GM12875 (cell line): ENCODE results near the gene POFUT2.

Experiments
- H3K4me3 ChIP-seq: one replicate; pipeline ENCODE4 v1.5.1; 2011; ENCODE audit warnings: low read depth, low read length, control low read depth
- TF ChIP-seq, protein P1 (sequence below): IDR thresholded peaks from 2 replicates; pipeline ENCODE4 v1.5.1; 2011; ENCODE audit warnings: low read depth, mild to moderate bottlenecking, control low read depth, inconsistent platforms, low read length, moderate library complexity, borderline replicate concordance; ENCODE audit not compliant: insufficient read depth

POFUT2 gene

DNA sequence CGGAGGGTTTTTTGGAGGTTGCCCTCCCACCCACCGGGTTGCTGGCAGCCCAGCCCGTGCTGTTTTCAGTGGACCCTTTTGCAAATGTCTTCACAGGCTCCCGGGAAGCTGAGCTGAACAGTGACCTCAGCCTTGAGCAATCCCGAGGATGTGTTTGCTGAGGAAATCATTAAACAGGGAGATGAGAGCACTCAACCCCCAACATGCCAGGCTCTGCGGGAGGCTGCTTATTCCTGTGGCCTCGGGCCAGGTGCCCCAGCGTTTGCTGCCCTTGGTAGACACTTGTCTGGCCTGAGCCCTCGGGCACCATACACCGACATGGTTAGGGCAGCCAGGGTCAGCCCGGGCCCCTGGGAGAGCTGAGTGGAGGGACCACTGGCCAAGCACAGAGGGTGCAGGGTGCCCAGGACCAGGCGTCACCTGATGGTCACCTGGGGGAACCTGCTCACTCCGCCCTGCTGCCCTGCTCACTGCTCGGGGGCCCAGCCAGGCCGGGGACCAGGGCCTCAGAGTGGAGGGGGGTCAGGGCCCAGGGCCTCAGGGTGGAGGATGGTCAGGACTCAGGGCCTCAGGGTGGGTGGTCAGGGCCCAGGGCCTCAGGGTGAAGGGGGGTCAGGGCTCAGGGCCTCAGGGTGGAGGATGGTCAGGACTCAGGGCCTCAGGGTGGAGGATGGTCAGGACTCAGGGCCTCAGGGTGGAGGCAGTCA is 42.5 kb upstream of the POFUT2 start:
- H3K4me3 ChIP-seq: no peak overlapping the region

DNA sequence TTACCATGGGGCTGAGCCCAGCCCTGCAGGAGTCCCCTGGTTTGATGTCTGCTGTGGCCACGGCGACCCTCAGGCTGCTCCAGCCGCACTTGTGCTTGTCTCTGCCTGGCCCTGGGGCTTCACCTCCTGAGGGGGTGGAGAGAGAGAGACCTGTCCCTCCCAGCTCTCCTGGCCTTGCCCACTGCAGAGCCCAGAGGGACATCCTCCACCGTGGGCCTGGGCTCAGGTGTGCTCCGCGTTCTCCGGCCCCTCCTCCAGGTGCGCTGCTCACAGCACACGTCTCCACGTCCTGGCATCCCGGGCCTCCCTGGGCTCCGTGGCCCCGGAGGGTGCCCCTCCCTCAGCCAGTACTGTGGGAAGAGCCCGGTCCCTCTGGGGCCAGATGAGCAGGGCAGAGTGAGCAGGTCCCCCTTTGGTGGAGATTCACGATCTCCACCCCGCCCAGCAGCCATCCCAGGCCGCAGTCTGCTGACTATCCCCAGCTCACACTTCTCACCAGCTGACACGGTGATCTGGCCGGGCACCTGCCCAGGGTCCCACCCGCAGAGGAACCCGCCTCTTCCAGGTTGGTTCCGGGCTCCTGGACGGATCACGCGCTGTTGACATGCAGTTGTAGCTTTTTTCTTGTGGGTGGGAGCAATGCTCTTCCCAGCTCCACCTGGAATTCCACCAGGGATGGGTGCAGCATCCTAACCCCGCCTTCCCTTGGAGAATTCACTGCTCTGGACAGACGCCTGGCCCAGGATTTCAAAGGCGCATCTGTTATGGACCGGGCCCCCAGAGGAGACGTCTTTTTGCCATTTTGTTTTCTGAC is 41.8 kb upstream of the POFUT2 start:
- TF ChIP-seq, protein P1, sequence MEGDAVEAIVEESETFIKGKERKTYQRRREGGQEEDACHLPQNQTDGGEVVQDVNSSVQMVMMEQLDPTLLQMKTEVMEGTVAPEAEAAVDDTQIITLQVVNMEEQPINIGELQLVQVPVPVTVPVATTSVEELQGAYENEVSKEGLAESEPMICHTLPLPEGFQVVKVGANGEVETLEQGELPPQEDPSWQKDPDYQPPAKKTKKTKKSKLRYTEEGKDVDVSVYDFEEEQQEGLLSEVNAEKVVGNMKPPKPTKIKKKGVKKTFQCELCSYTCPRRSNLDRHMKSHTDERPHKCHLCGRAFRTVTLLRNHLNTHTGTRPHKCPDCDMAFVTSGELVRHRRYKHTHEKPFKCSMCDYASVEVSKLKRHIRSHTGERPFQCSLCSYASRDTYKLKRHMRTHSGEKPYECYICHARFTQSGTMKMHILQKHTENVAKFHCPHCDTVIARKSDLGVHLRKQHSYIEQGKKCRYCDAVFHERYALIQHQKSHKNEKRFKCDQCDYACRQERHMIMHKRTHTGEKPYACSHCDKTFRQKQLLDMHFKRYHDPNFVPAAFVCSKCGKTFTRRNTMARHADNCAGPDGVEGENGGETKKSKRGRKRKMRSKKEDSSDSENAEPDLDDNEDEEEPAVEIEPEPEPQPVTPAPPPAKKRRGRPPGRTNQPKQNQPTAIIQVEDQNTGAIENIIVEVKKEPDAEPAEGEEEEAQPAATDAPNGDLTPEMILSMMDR: no peak
- H3K4me3 ChIP-seq: no peak overlapping the region

More for the DNA sequence above, 42.5 kb upstream of the POFUT2 start:
- TF ChIP-seq, protein P1: no peak

DNA sequence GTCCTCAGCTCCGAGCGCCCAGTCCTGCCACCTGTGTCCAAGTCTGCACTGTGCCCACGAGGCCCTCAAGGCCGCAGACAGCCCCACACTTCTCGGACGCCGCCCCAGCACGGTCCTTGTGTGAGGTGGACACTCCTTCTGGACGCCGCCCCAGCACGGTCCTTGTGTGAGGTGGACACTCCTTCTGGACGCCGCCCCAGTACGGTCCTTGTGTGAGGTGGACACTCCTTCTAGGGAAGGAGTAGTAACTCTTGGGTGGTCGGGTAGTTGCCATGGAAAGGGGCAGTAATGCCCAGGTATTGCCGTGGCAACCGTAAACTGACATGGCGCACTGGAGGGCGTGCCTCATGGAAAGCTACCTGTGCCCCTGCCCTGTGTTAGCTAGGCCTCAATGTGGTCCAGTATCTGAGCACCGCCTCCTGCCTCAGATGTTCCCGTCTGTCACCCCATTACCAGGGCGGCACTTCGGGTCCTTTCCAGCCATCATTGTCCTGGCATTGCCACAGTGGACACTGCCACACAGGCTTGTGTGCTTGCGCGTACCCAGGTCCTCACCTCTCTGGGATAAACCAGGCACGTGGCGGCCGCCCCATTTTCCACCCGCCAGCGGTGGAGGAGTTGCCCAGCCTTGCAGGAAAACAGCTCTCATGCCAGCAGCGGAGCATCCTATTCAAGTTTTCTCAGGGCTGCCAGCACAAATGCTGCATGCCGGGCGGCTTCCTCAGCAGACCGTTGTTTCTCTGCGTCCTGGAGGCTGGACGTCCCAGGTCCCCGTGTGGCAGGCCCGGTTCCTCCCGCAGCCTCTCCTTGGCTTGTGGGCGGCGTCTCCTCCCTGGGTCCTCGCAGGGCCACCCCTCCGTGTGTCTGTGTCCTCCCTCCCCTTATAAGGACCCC is 40.8 kb upstream of the POFUT2 start:
- no peak overlapping the region for H3K4me3 ChIP-seq
- TF ChIP-seq, protein P1: no peak

DNA sequence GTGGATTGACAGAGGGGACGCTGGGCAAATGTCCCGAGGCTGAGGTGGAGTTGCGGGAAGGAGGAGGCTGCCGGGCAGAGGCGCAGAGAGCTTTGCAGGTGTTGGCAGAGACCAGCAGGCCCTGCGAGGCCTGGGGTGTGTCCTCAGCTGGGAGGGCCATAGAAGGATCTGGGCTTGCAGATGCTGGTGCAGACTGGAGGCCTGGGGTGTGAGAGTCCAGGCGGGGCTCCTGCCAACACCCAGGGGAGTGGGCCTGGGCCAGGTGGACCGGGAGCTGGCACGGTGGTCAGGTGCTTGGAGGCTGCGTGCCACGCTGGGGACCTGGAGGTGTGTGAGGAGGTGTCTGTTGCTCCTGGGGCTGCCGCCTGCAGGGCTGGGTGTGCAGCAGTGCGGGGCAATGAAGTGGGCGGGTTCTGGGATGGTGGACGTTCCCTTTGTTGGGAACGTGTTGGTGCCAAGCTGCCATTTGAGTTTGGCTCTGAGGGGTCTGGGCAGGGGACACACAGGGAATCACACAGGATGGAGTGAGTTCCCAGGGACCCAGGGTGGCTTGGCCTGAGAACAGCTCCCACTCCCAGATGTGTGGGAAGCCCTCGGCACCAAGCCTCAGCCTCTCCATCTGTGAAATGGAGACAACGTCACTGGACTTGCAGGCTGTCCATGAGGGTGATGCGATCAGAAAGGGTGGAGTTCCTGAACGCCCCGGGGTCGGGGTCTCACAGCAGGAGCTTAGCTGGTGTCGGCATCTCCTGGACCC is 39.9 kb upstream of the POFUT2 start:
- TF ChIP-seq, protein P1: no peak
- H3K4me3 ChIP-seq: no peak overlapping the region

DNA sequence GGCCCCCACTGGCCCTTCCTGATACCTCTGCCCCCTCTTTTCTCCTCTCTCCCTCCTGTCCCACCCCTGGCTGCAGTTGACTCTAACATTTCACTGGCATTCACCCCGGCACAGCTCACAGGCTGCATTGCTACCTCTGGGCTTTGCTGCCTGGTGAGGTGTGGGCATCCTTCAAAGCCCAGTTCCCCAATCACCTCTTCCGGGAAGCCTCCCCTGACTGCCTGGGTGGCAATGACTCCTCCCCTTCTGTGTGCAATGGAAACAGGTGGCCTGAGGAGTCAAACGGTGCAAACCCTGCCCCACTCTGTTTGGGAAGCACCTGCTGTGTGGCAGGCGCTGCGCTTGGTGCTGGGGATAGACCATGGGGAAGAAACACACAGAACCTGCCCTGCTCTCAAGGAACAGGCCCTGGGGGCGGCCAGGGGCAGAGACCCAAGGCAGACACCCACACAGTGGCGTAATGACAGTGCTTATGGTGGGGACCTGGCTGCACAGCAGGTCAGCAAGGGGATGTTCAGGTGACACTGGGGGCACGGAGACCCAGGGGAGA is 39.3 kb upstream of the POFUT2 start:
- no peak overlapping the region for H3K4me3 ChIP-seq
- TF ChIP-seq, protein P1: no peak

DNA sequence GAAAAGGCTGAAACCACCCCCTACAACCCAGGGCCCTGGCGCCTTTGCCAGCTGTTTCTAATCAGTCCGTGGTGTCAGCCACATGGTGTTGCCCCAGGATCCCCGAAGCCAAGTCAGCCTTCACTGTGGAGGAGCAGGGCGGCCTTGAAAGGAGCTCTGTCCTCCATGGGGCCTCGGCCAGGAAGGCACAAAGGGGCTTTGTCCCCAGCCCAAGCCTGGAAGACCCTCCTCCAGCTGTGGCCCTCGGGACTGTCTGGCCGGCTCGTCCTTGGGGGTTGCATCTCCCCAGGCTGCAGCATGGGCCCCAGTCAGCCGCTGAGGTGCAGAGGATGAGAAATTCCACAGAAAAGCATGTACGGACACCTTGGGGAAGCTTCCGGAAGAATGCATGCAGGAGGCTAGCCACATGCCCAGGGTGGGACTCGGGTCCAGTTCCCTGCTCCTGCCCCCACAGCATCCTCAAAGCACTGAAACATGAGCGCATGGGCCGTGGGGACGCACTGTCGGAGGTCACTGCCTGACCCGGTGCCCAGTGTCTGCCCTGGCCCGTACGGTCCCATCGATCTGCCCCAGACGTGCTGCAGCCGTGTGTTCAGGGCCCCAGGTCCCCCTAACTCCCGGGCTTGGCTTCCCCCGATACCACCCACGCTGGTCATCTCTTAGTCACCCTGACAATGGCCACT is 38.6 kb upstream of the POFUT2 start:
- TF ChIP-seq, protein P1: no peak
- no peak overlapping the region for H3K4me3 ChIP-seq
